ENCODE data around the gene DMD. TPM values are rescaled to one million over a fixed set of nuclear protein-coding genes. Genes with fewer than 3 reads are reported as not detected.
"Not testable (repeated sequence)": the region's sequence is repeated elsewhere in the genome, so short reads cannot be mapped to it uniquely, and the experiment has no call there.

The DMD gene
- total and polyA plus RNA-seq, 2 of the 8 experiments (the other 6 are each of a cell fraction or from before 2014, with no cell fraction given), result 4.8 to 7.4 TPM

- H3K79me2 ChIP-seq (ENCODE audit: control insufficient read depth in 1 of 2, insufficient read depth in 2 of 2, low read length in 2 of 2); H3K4ac ChIP-seq (replicated peaks; ENCODE audit: insufficient read length, low read depth, low read length); H2BK120ac ChIP-seq (replicated peaks; ENCODE audit: low read depth, low read length); H2BK15ac ChIP-seq (ENCODE audit: low read length); H3K23ac ChIP-seq (ENCODE audit: insufficient read length); H2AK5ac ChIP-seq (ENCODE audit: low read depth, low read length); H4K91ac ChIP-seq (replicated peaks; ENCODE audit: insufficient read length, low read length); H3K4me2 ChIP-seq (ENCODE audit: insufficient read depth in 1 of 2, low read depth in 2 of 2, low read length in 2 of 2); H3K18ac ChIP-seq (ENCODE audit: extremely low read depth, low read length); H3K27ac ChIP-seq (ENCODE audit: low read depth, low read length); H3K36me3 ChIP-seq (ENCODE audit: control insufficient read depth in 2 of 4, insufficient read depth in 4 of 4, low read length in 3 of 4); H3K56ac ChIP-seq (replicated peaks; ENCODE audit: insufficient read length, low read depth, low read length); H2BK5ac ChIP-seq (ENCODE audit: low read depth, low read length); H3K4me3 ChIP-seq (ENCODE audit: extremely low read depth in 1 of 4, insufficient read depth in 2 of 4, low read depth in 3 of 4, low read length in 4 of 4); H4K20me1 ChIP-seq (replicated peaks in 1 of 2; ENCODE audit: control insufficient read depth in 1 of 2, insufficient read depth in 2 of 2, low read length in 2 of 2); H4K5ac ChIP-seq (ENCODE audit: insufficient read length, low read depth, low read length); DNase-seq (ENCODE audit: low read depth in 1 of 2, low spot score in 2 of 2); H3K4me1 ChIP-seq (replicated peaks in 1 of 4; ENCODE audit: control insufficient read depth in 3 of 4, insufficient read depth in 4 of 4, low read length in 3 of 4); H4K8ac ChIP-seq (ENCODE audit: extremely low read depth, insufficient read depth, low read length); H2BK12ac ChIP-seq (ENCODE audit: low read depth, low read length); H3K9me3 ChIP-seq (ENCODE audit: insufficient read depth in 2 of 2, low read depth in 1 of 2, low read length in 1 of 2); H3K79me1 ChIP-seq (ENCODE audit: low read depth, low read length); POLR2A ChIA-PET (ENCODE audit: partially characterized antibody); H3K14ac ChIP-seq (ENCODE audit: insufficient read length); H3K9ac ChIP-seq (replicated peaks in 1 of 4; ENCODE audit: extremely low read depth in 1 of 4, low read depth in 3 of 4, low read length in 3 of 4); H2BK20ac ChIP-seq (ENCODE audit: low read length); H3K23me2 ChIP-seq (ENCODE audit: low read depth, low read length); H3K27me3 ChIP-seq (replicated peaks in 1 of 4; ENCODE audit: control insufficient read depth in 3 of 4, extremely low read depth in 1 of 4, insufficient read depth in 3 of 4, low read length in 3 of 4); H2AFZ ChIP-seq (ENCODE audit: low read length): not testable (repeated sequence)
- 95% methylated on average over 4 of the region's 8 CpGs; no CpG with 5 or more reads in 1 of the 2 experiments for WGBS, 2 experiments (ENCODE audit: extremely low coverage in 1 of 2, insufficient coverage in 1 of 2, insufficient read length in 1 of 2, insufficient replicate concordance in 2 of 2, low coverage in 1 of 2, low lambda C conversion rate in 2 of 2, missing lambda C conversion rate in 1 of 2)
- CTCF ChIA-PET (ENCODE audit: partially characterized antibody), result interaction anchor here (0.6 kb wide), 1 partner anchor 18 kb away, joined by 3 read pairs; no protein-coding TSS in a partner anchor
- FAIRE-seq, result peak; percentile 39
Observed at GRCh38 chrX:31377821-31378220, 1833.5 kb downstream of the DMD start.

Measured in H1 (cell line).